Vagina (tissue), 2 donors: Measurements from ENCODE around the gene APOBEC3F.
"Not testable (repeated sequence)": the region's sequence is repeated elsewhere in the genome, so short reads cannot be mapped to it uniquely, and the experiment has no call there.

Source experiments
- CTCF ChIP-seq, 3 experiments: fragments of 450-650 bp in 2 of 3; fragments of 200-600 bp in 1 of 3; sonication (generic) in 1 of 3; IDR thresholded peaks; one replicate each; pipeline ENCODE4 v1.5.1; 2017 to 2019; ENCODE audit warnings: antibody characterized with exemption in 3 of 3, mild to moderate bottlenecking in 2 of 3, moderate library complexity in 2 of 3
- POLR2A ChIP-seq, 2 donors: fragments of 450-650 bp; IDR thresholded peaks; one replicate each; pipeline ENCODE4 v1.6.1; 2017; ENCODE audit warnings: antibody characterized with exemption in 2 of 2, mild to moderate bottlenecking in 2 of 2, moderate library complexity in 2 of 2
- POLR2AphosphoS5 ChIP-seq, 2 donors: sonication (generic); formaldehyde crosslinking; IDR thresholded peaks; one replicate each; pipeline ENCODE4 v1.9.0; 2017; ENCODE audit warnings: antibody characterized with exemption in 2 of 2, mild to moderate bottlenecking in 2 of 2, low read depth in 1 of 2; ENCODE audit not compliant: insufficient read depth in 1 of 2

- not testable (repeated sequence) for TF ChIP-seq CTCF (IDR thresholded peaks at IDR 0.05); POLR2A (IDR thresholded peaks at IDR 0.05); POLR2AphosphoS5 (IDR thresholded peaks at IDR 0.05; ENCODE audit: insufficient read depth in 1 of 2, low read depth in 1 of 2)
These were observed 9.0 kb upstream of the APOBEC3F start for GRCh38 chr22:39031434-39032295.
